ENCODE measurements around the gene AVL9.

The AVL9 gene

GRCh38 chr7:32479574-32480200 is 15.6 kb upstream of the AVL9 start:
- TF ChIP-seq CTCF (IDR thresholded peaks at IDR 0.05), result peak; percentile 52
- no peak overlapping the region for H3K4me3 ChIP-seq
- DNase-seq (ENCODE audit: low spot score), result no peak
- H3K27ac ChIP-seq, result no peak overlapping the region

GRCh38 chr7:32481176-32481575 is 14.1 kb upstream of the AVL9 start:
- H3K4me3 ChIP-seq, result no peak overlapping the region
- H3K27ac ChIP-seq, result no peak overlapping the region
- no peak for DNase-seq (ENCODE audit: low spot score)
- no peak for TF ChIP-seq CTCF (IDR thresholded peaks at IDR 0.05)

- no peak overlapping the region for H3K27ac ChIP-seq
- DNase-seq (ENCODE audit: low spot score), result no peak
- TF ChIP-seq CTCF (IDR thresholded peaks at IDR 0.05), result no peak
- H3K4me3 ChIP-seq, result no peak overlapping the region
Observed at GRCh38 chr7:32481921-32482320, 13.4 kb upstream of the AVL9 start.

GRCh38 chr7:32489788-32490126 is 5.5 kb upstream of the AVL9 start:
- peak overlapping the region; percentile 76 to 82 for H3K27ac ChIP-seq
- TF ChIP-seq CTCF (IDR thresholded peaks at IDR 0.05), result no peak
- no peak for DNase-seq (ENCODE audit: low spot score)
- peak overlapping the region; percentile 84 for H3K4me3 ChIP-seq

GRCh38 chr7:32490127-32490796 is 5.0 kb upstream of the AVL9 start, which contains the start of gene LSM5:
TSS of gene LSM5 (minus strand) at chr7:32490380. CDS start at chr7:32490365, 15 bp downstream.
- H3K4me3 ChIP-seq, result peak within 1 kb of the TSS; percentile 84
- H3K27ac ChIP-seq, result peak within 1 kb of the TSS; percentile 76 to 82
- DNase-seq (ENCODE audit: low spot score), result peak; percentile 91
- TF ChIP-seq CTCF (IDR thresholded peaks at IDR 0.05), result no peak

GRCh38 chr7:32494946-32495297 is 367 bp upstream of the AVL9 start:
- Histone ChIP-seq H3K27ac (peak overlapping the region; percentile 96 to 98), H3K4me3 (peak overlapping the region; percentile 85)
- DNase-seq (ENCODE audit: low spot score), result no peak
- TF ChIP-seq CTCF (IDR thresholded peaks at IDR 0.05), result no peak

All from coronary artery (tissue), 2 donors.